Left ventricle myocardium inferior (tissue), 1 donor: Measurements from ENCODE around the gene ADAM19. TPM values are rescaled to one million over a fixed set of nuclear protein-coding genes. Genes with fewer than 3 reads are reported as not detected.

ENCODE experiments used
- DNase-seq: peaks from one replicate; pipeline ENCODE4 v3.0.0-alpha.2; 2020
- H3K27ac ChIP-seq: fragments of 200-600 bp; replicated peaks from 2 replicates; pipeline ENCODE4 v1.8.0; 2021
- H3K27me3 ChIP-seq: fragments of 200-600 bp; 2 replicates; pipeline ENCODE4 v1.8.0; 2021; ENCODE audit warnings: low read depth
- H3K36me3 ChIP-seq: fragments of 200-600 bp; 2 replicates; pipeline ENCODE4 v1.8.0; 2021
- H3K4me1 ChIP-seq: fragments of 200-600 bp; 2 replicates; pipeline ENCODE4 v1.8.0; 2021
- H3K4me3 ChIP-seq: fragments of 200-600 bp; 2 replicates; pipeline ENCODE4 v1.8.0; 2021; ENCODE audit warnings: mild to moderate bottlenecking, moderate library complexity
- H3K9me3 ChIP-seq: fragments of 200-600 bp; replicated peaks from 2 replicates; pipeline ENCODE4 v1.8.0; 2021
- intact Hi-C: fragments of 100-400 bp; cut with micrococcal nuclease; formaldehyde crosslinking; loops from one replicate; pipeline ENCODE4 v1.11.0; 2022
- total RNA-seq: library from RNA; stranded (reverse); fragmentation: NEBNext Ultra II Directional; extraction: Animal tissue kit (Norgen Biotek cat#: 25700); gene quantifications from one replicate; pipeline ENCODE4 v1.2.1, GENCODE V29; 2021
- TF ChIP-seq, protein P1 (sequence below): fragments of 200-600 bp; IDR thresholded peaks from 2 replicates; pipeline ENCODE4 v1.8.0; 2021; ENCODE audit warnings: antibody characterized with exemption, mild to moderate bottlenecking, borderline replicate concordance
- donor health status: DM: no; HTN: yes; CAD: no; lungs with severe emphysema.

Gene ADAM19
- total RNA-seq, 1 donor from 2014 or later, result 17.7 TPM

DNA sequence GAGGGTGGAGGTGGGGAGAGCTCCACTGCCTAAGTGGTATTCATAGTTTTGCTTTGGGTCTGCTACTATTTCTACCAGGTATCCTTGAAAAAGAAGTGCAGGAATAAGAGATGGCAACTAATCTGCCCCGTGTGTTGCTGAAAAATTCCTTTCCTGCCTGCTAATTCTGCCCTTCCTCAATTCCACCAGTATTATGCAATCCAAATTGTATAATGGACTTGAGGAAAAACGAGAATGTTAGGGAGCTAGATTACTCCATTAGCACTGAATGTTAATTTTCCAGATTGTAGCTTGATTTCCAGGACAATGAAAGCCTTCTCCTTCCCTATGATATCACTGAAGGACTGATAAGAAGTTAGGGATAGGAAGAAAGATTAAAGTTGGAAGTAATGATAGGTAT lies 16.9 kb downstream of the ADAM19 start:
- no peak overlapping the region for H3K4me3 ChIP-seq
- peak overlapping the region; percentile 49 for H3K27ac ChIP-seq
- TF ChIP-seq, protein P1, sequence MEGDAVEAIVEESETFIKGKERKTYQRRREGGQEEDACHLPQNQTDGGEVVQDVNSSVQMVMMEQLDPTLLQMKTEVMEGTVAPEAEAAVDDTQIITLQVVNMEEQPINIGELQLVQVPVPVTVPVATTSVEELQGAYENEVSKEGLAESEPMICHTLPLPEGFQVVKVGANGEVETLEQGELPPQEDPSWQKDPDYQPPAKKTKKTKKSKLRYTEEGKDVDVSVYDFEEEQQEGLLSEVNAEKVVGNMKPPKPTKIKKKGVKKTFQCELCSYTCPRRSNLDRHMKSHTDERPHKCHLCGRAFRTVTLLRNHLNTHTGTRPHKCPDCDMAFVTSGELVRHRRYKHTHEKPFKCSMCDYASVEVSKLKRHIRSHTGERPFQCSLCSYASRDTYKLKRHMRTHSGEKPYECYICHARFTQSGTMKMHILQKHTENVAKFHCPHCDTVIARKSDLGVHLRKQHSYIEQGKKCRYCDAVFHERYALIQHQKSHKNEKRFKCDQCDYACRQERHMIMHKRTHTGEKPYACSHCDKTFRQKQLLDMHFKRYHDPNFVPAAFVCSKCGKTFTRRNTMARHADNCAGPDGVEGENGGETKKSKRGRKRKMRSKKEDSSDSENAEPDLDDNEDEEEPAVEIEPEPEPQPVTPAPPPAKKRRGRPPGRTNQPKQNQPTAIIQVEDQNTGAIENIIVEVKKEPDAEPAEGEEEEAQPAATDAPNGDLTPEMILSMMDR, result no peak
- H3K4me1 ChIP-seq, result peaks cover 74% of the 10 kb centered on the region
- no peaks in the 10 kb centered on the region for H3K9me3 ChIP-seq
- no peak for DNase-seq
- H3K27me3 ChIP-seq, result no peaks in the 10 kb centered on the region
- intact Hi-C loops, result no loop called here
- H3K36me3 ChIP-seq, result no peaks in the 10 kb centered on the region

DNA sequence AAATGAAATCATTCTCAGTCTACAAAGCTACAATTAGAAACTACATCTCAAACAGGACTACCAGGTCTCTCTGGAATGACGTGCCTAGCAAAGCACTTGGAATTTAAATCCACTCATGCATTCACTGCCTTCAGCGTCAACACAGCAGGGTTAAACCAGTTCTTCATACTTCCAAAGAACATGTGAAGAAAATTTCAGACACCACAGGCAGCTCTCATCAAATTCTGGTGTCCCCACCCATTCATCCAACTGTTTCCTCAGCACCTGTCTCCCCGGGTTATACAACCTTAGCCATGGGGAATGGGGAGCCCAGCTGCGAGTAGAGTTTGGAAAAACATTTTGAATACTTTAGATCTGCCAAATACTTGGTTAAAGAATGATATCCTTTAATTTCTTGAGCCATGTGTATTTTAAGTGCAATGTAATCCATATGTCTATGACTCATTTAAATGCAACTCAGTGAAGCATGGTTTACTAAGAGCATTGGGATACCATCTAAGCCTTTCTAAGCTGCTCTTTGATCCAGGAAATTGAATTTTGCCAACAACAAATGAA lies 17.5 kb downstream of the ADAM19 start:
- Histone ChIP-seq H3K36me3 (no peaks in the 10 kb centered on the region), H3K4me1 (peaks cover 72% of the 10 kb centered on the region), H3K27ac (peak overlapping the region; percentile 49), H3K4me3 (no peak overlapping the region), H3K9me3 (no peaks in the 10 kb centered on the region), H3K27me3 (no peaks in the 10 kb centered on the region)
- TF ChIP-seq, protein P1, result no peak
- DNase-seq, result no peak
- intact Hi-C loops, result no loop called here

GRCh38 chr5:157556615-157557418 lies 18.8 kb downstream of the ADAM19 start:
- no peak for DNase-seq
- intact Hi-C loops, result no loop called here
- H3K27me3 ChIP-seq, result no peaks in the 10 kb centered on the region
- no peak overlapping the region for H3K27ac ChIP-seq
- TF ChIP-seq, protein P1, result no peak
- no peaks in the 10 kb centered on the region for H3K36me3 ChIP-seq
- peaks cover 59% of the 10 kb centered on the region for H3K4me1 ChIP-seq
- H3K9me3 ChIP-seq, result no peaks in the 10 kb centered on the region
- H3K4me3 ChIP-seq, result no peak overlapping the region

DNA sequence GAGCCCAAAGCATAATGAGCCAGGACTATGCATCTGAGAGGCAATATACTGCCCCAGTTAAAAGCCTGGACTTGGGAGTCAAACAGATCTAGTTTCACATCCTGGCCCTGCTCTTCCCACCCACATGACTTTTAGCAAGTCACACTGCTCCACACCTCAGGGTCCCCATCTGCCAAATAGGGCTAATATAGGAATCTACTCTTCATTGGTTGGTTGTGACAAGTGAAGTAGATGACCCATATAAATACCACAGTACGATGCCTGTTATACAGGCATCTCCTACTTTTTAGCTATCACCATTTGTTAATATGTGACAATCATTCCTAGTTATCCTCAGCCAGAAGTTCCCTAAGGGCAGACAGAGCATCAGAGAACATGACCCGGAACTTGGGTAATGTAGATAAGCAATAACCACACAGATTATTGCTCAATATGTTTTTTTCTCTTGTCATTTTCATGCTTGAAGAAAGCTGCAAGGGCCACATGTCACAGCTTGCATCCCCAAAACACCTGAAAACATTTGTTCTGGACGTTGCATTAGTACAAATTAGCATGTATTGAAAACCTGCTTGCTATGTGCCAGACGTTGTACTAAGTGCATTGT lies 20.4 kb downstream of the ADAM19 start:
- Histone ChIP-seq H3K4me1 (peaks cover 49% of the 10 kb centered on the region), H3K36me3 (no peaks in the 10 kb centered on the region), H3K27ac (peak overlapping the region; percentile 46), H3K4me3 (no peak overlapping the region), H3K9me3 (no peaks in the 10 kb centered on the region), H3K27me3 (no peaks in the 10 kb centered on the region)
- intact Hi-C loops, result no loop called here
- DNase-seq, result no peak
- TF ChIP-seq, protein P1, result no peak

DNA sequence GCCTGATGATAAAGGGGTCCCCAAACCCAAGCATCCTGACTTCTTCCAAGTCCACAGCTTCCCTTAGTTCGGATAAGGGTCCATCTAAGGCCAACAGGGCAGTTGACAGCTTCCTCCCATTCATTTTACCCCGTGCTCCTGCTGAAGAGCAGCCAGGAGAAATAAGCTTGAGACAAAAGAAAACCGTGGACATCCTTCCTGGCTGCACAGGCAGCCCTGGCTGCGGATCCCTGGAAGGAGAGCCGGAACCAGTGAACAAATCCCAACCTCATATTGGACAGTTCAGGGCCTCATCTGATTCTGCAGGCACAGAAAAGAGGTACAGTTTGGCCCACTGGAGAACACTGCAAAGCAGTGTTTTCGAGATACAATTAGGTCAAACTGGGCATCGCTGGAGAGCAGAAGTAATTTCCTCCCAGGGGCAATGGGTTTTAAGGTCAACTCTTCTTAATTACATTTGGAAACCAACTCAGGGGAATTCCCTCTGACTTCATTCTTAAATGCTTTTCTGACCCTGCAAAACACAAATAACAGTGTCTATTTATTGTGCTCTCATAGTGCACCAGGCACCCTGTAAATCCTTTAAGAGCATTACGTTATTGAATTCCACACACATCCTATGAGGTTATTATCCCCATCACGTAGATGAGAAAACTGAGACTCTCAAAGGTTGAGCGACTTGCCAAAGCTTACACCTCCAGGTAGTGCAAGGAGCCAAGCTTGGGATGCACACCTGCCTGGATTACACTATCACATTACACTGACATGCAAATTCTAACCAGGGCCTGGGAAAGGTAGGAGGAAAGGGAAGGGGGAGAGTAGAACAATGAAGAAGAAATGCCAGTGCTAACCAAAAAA lies 21.2 kb downstream of the ADAM19 start:
- Histone ChIP-seq H3K4me3 (no peak overlapping the region), H3K27me3 (no peaks in the 10 kb centered on the region), H3K27ac (peak overlapping the region; percentile 46), H3K9me3 (no peaks in the 10 kb centered on the region), H3K36me3 (no peaks in the 10 kb centered on the region), H3K4me1 (peaks cover 51% of the 10 kb centered on the region)
- intact Hi-C loops, result no loop called here
- DNase-seq, result no peak
- TF ChIP-seq, protein P1, result no peak
